Activated T-cell treated with anti-CD3 and anti-CD28 coated beads, Interleukin-2, amount 50 U/mL, for 72 hours (primary cell): ENCODE results near the gene HOXA1. TPM values are rescaled to one million over a fixed set of nuclear protein-coding genes. Genes with fewer than 3 reads are reported as not detected.
"Not testable (repeated sequence)": the region's sequence is repeated elsewhere in the genome, so short reads cannot be mapped to it uniquely, and the experiment has no call there.

ENCODE experiments used
- ATAC-seq, 2 donors: fragments of 150-1000 bp; cut with Tn5 transposase; replicated peaks in 1 of 2; 2 replicates each; pipeline ENCODE4 v1.10.0; 2021; ENCODE audit warnings: moderate library complexity in 2 of 2, mild to moderate bottlenecking in 1 of 2
- DNase-seq, 2 donors: peaks; one replicate each; pipeline ENCODE4 v3.0.0; 2021 to 2022; ENCODE audit warnings: mixed read lengths in 1 of 2
- H3K27ac Mint-ChIP-seq: one replicate; pipeline ENCODE4 v1.8.0; 2022; ENCODE audit warnings: mild to moderate bottlenecking, moderate library complexity, mixed read lengths
- H3K27me3 Mint-ChIP-seq: one replicate; pipeline ENCODE4 v1.8.0; 2022; ENCODE audit warnings: low read depth, mixed read lengths
- H3K36me3 Mint-ChIP-seq, 2 donors: one replicate each; pipeline ENCODE4 v1.8.0; 2022; ENCODE audit warnings: mixed read lengths in 2 of 2, mild to moderate bottlenecking in 1 of 2; ENCODE audit not compliant: insufficient read depth in 2 of 2
- H3K4me1 Mint-ChIP-seq: one replicate; pipeline ENCODE4 v1.8.0; 2022; ENCODE audit warnings: low read depth, mixed read lengths
- H3K4me3 Mint-ChIP-seq, 2 donors: one replicate each; pipeline ENCODE4 v1.8.0; 2022; ENCODE audit warnings: mild to moderate bottlenecking in 2 of 2, mixed read lengths in 2 of 2, moderate library complexity in 2 of 2
- H3K9me3 Mint-ChIP-seq, 2 donors: one replicate each; pipeline ENCODE4 v1.8.0; 2022; ENCODE audit warnings: mixed read lengths in 2 of 2
- total RNA-seq, 2 donors: library from RNA; stranded (reverse); gene quantifications; one replicate each; pipeline ENCODE4 v1.2.3, GENCODE V29; 2022

Gene HOXA1
- total RNA-seq, 2 donors from 2014 or later: 0.58 to 0.69 TPM

GRCh38 chr7:27066148-27066547 is 29.7 kb downstream of the HOXA1 start:
- H3K9me3 Mint-ChIP-seq: no peaks in the 10 kb centered on the region
- ATAC-seq: no peak
- H3K4me1 Mint-ChIP-seq: no peaks in the 10 kb centered on the region
- H3K27ac Mint-ChIP-seq: no peak overlapping the region
- H3K36me3 Mint-ChIP-seq: no peaks in the 10 kb centered on the region
- H3K27me3 Mint-ChIP-seq: peaks cover 12% of the 10 kb centered on the region
- DNase-seq: no peak
- no peak overlapping the region for H3K4me3 Mint-ChIP-seq

- Mint-ChIP-seq H3K4me1 (no peaks in the 10 kb centered on the region), H3K27ac (no peak overlapping the region), H3K27me3 (peaks cover 16% of the 10 kb centered on the region), H3K4me3 (no peak overlapping the region), H3K9me3 (no peaks in the 10 kb centered on the region), H3K36me3 (no peaks in the 10 kb centered on the region)
- DNase-seq (no peak), ATAC-seq (no peak)
Measured at GRCh38 chr7:27065709-27066108, 30.1 kb downstream of the HOXA1 start.

GRCh38 chr7:27064661-27065060 is 31.1 kb downstream of the HOXA1 start:
- Mint-ChIP-seq H3K4me3 (no peak overlapping the region), H3K9me3 (no peaks in the 10 kb centered on the region), H3K27ac (no peak overlapping the region), H3K27me3 (peaks cover 25% of the 10 kb centered on the region), H3K36me3 (no peaks in the 10 kb centered on the region), H3K4me1 (no peaks in the 10 kb centered on the region)
- DNase-seq: no peak
- no peak for ATAC-seq

GRCh38 chr7:27064159-27064558 is 31.6 kb downstream of the HOXA1 start:
- Mint-ChIP-seq H3K36me3 (no peaks in the 10 kb centered on the region), H3K4me1 (no peaks in the 10 kb centered on the region), H3K27ac (no peak overlapping the region), H3K4me3 (no peak overlapping the region), H3K9me3 (no peaks in the 10 kb centered on the region), H3K27me3 (peaks cover 25% of the 10 kb centered on the region)
- DNase-seq (no peak), ATAC-seq (no peak)

GRCh38 chr7:27062946-27063345 is 32.9 kb downstream of the HOXA1 start:
- Mint-ChIP-seq H3K36me3 (no peaks in the 10 kb centered on the region), H3K9me3 (no peaks in the 10 kb centered on the region), H3K4me3 (no peak overlapping the region), H3K4me1 (no peaks in the 10 kb centered on the region), H3K27ac (no peak overlapping the region), H3K27me3 (peaks cover 25% of the 10 kb centered on the region)
- DNase-seq (no peak), ATAC-seq (no peak)

GRCh38 chr7:27053153-27053552 is 42.6 kb downstream of the HOXA1 start:
- Mint-ChIP-seq H3K36me3 (no peaks in the 10 kb centered on the region), H3K9me3 (no peaks in the 10 kb centered on the region), H3K27me3 (no peaks in the 10 kb centered on the region), H3K27ac (no peak overlapping the region), H3K4me3 (no peak overlapping the region), H3K4me1 (no peaks in the 10 kb centered on the region)
- no peak for ATAC-seq
- no peak for DNase-seq

GRCh38 chr7:27051451-27051850 is 44.3 kb downstream of the HOXA1 start:
- H3K4me1 Mint-ChIP-seq: no peaks in the 10 kb centered on the region
- no peaks in the 10 kb centered on the region for H3K27me3 Mint-ChIP-seq
- no peaks in the 10 kb centered on the region for H3K36me3 Mint-ChIP-seq
- H3K4me3 Mint-ChIP-seq: no peak overlapping the region
- no peaks in the 10 kb centered on the region for H3K9me3 Mint-ChIP-seq
- DNase-seq: no peak
- no peak overlapping the region for H3K27ac Mint-ChIP-seq
- ATAC-seq: no peak

GRCh38 chr7:27048438-27048837 is 47.4 kb downstream of the HOXA1 start:
- no peaks in the 10 kb centered on the region for H3K9me3 Mint-ChIP-seq
- DNase-seq: no peak
- peaks cover 0 to 2% of the 10 kb centered on the region in 2 donors for H3K36me3 Mint-ChIP-seq
- no peaks in the 10 kb centered on the region for H3K27me3 Mint-ChIP-seq
- no peaks in the 10 kb centered on the region for H3K4me1 Mint-ChIP-seq
- ATAC-seq: no peak
- no peak overlapping the region for H3K4me3 Mint-ChIP-seq
- no peak overlapping the region for H3K27ac Mint-ChIP-seq

- H3K27me3 Mint-ChIP-seq: no peaks in the 10 kb centered on the region
- H3K27ac Mint-ChIP-seq: no peak overlapping the region
- no peak overlapping the region for H3K4me3 Mint-ChIP-seq
- H3K9me3 Mint-ChIP-seq: no peaks in the 10 kb centered on the region
- H3K36me3 Mint-ChIP-seq: peaks cover 0 to 5% of the 10 kb centered on the region in 2 donors
- no peak for DNase-seq
- no peak for ATAC-seq
- no peaks in the 10 kb centered on the region for H3K4me1 Mint-ChIP-seq
Measured at GRCh38 chr7:27046854-27047549, 48.8 kb downstream of the HOXA1 start.

- not testable (repeated sequence) for ATAC-seq, H3K4me1 Mint-ChIP-seq, H3K27ac Mint-ChIP-seq, H3K4me3 Mint-ChIP-seq, DNase-seq, H3K36me3 Mint-ChIP-seq, H3K9me3 Mint-ChIP-seq, H3K27me3 Mint-ChIP-seq
Measured at GRCh38 chr7:27045972-27046371, 49.8 kb downstream of the HOXA1 start.

- not testable (repeated sequence) for H3K36me3 Mint-ChIP-seq, H3K27ac Mint-ChIP-seq, H3K4me1 Mint-ChIP-seq, H3K27me3 Mint-ChIP-seq, ATAC-seq, DNase-seq, H3K4me3 Mint-ChIP-seq, H3K9me3 Mint-ChIP-seq
Measured at GRCh38 chr7:27045066-27045465, 50.7 kb downstream of the HOXA1 start.

Other genes starting within 250 kb of the HOXA1 start
- gene SKAP2, start 231.4 kb downstream of the HOXA1 start, total RNA-seq: 10 to 100 TPM in 1 of 2 donors, 1 to 10 TPM in 1; 9.7 to 22.4 TPM
- gene HOXA2, start 6.7 kb upstream of the HOXA1 start, total RNA-seq: not detected
- under 1 TPM in 1 of 2 donors, not detected in 1; 0.79 TPM for gene HOXA4, start 34.8 kb upstream of the HOXA1 start, total RNA-seq
- under 1 TPM in 1 of 2 donors, not detected in 1; 0.14 TPM for gene HOXA5, start 47.7 kb upstream of the HOXA1 start, total RNA-seq
- gene HOXA6, start 51.8 kb upstream of the HOXA1 start, total RNA-seq: under 1 TPM in 1 of 2 donors, not detected in 1; 0.31 TPM
- not detected for gene HOXA3, start 56.6 kb upstream of the HOXA1 start, total RNA-seq
- not detected for gene HOXA7, start 60.7 kb upstream of the HOXA1 start, total RNA-seq
- gene HOXA9, start 69.5 kb upstream of the HOXA1 start, total RNA-seq: not detected
- under 1 TPM; 0.19 to 0.26 TPM for gene HOXA10, start 78.3 kb upstream of the HOXA1 start, total RNA-seq
- gene HOXA11, start 89.2 kb upstream of the HOXA1 start, total RNA-seq: under 1 TPM; 0.09 to 0.14 TPM
- not detected for gene HOXA13, start 104.1 kb upstream of the HOXA1 start, total RNA-seq
- gene EVX1, start 146.8 kb upstream of the HOXA1 start, total RNA-seq: under 1 TPM in 1 of 2 donors, not detected in 1; 0.07 TPM